Fibroblast of peridontal ligament (primary cell): ENCODE data around the gene RGMA.

Experiments
- DNase-seq: peaks from one replicate; pipeline ENCODE4 v3.0.0-alpha.2; 2010; ENCODE audit errors: extremely low read depth

RGMA gene, protein sequence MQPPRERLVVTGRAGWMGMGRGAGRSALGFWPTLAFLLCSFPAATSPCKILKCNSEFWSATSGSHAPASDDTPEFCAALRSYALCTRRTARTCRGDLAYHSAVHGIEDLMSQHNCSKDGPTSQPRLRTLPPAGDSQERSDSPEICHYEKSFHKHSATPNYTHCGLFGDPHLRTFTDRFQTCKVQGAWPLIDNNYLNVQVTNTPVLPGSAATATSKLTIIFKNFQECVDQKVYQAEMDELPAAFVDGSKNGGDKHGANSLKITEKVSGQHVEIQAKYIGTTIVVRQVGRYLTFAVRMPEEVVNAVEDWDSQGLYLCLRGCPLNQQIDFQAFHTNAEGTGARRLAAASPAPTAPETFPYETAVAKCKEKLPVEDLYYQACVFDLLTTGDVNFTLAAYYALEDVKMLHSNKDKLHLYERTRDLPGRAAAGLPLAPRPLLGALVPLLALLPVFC

DNA sequence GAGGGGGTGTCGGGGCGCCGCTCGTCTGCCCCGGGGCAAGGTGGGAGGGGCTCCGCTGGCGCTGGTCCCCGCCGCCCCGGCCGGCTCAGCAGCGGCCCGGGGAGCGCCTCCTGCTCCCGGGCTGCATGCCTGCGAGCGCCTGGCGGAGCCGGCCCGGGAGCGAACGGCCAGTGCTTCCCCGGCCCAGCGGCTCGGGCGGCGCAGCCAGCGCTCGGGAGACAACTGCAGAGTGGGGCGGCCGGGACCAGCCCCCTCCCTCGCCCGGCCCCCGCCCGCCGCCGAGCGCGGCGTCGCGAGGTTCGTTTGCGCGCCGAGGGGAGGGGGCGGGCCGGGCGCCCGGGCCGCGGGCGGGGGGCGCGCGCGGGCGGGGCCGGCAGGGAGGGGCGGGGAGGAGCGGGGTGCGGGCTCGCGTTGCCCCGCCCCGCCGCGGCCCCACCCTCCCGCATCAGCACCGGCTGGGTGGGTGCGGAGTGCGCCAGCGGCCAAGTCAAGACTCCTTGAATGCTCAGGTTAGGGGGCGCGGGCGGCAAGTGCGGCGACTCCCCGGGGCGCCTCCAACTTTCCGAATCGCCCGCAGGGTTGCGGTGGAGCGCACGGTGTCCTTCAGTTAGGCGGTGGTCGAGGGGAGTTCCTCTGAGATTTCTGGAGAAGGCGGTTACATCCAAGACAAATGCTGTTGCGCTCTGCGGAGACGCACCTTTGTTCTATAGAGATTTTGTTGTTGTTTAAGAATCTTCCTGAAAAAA is at the start of gene RGMA:
TSS of gene RGMA (minus strand) at position 231 of the 746 bp plus-strand sequence. CDS start 279 bp downstream, outside the sequence.
- DNase-seq, result no peak

DNA sequence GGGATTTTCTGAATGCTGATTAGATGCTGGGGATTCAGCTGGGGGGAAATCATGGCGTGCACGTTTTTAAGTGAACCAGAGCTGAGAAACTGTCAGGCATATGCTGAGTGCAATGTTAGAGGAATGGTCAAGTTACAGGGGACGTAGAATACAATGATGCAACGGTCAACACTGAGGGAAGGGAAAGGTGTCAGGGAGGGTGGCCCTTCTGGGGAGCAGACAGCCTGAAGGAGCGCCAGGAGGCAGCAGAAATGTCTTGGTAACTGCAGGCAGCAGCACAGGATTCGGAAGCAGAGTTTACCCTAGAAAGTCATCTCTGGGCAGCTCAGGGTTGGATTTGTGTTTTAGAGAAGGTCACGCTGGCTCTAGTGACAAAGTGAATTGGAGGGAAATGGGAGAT is 47.6 kb upstream of the RGMA start:
- DNase-seq, result no peak

- no peak for DNase-seq
Measured at GRCh38 chr15:93135997-93136397, 47.0 kb upstream of the RGMA start.

DNA sequence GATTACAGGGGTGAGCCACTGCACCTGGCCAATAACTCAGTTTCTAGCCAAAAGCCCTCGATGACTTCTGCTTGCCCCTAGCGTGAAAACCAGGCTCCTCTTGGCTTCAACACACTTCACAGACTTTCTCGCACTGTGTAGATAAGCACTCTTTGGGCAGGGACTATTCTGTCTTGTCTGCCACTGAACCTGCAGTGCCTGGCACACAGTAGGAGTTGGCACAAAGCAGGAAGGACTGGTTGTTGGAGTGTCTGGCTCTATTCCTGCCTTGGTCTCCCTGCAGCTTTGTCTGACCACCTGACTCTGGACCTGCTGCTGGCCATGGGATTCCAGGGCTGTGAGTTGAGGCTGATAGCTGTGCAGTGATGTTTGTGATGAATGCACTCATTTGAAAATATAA is 46.4 kb upstream of the RGMA start:
- no peak for DNase-seq

DNA sequence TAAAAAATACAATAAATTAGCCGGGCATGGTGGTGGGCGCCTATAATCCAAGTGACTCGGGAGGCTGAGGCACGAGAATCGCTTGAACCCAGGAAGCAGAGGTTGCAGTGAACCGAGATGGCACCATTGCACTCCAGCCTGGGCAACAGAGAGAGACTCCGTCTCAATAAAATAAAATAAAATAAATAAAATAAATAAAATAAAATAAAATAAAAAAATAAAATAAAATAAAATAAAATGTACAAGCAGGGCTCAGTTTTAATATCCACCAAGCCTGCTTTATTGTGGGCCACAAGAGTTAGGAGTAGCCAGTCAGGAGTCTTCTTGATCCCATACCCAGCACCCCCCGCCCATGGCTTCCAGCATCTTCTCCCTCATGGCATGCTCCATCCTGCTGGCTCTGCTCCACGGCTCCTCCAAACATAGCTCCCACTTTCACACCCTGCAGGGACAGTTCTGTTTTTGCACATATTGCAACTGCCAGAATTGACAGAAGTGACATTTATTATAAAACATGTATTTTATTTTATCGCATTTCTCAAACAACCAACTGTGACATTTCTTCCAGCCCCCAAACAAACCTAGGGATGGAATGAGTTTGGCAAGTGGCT is 42.6 kb upstream of the RGMA start:
- no peak for DNase-seq

DNA sequence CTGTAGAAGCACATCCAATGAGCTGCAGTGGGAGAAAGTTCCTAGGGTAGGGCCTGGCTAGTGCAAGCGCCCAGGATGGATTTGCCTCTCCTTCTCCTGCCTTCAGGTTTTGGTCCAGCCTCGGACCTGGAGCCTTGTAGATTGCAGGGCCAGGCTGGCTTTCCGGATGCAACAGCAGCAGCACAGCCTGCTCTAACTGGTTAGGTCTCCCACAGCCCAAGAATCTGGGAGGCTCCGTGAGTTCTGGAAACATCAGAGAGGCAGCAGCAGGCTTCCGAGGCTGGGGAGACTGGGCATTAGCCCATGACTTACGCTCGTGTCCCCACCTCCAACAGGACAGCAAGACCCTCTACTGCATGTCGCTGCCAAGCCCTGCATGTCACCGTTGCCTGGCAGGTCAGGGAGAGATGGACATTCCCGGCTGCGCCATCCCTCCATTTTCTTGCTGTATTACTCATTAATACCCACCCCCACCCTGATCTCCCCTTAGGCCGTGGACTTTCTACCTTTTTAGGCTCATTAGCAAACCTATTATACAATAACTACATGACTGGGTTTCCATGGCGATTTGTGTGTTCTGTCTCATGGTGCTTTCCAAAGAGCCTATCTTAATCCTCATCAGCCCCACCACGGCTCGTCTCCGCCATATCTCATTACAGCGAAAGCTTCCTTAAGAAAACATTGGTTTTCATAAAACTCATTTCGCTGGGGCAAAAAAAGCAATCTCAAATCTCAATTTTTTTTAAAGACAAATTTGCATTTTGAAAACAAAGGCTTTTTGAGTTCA is 40.9 kb upstream of the RGMA start:
- no peak for DNase-seq

DNA sequence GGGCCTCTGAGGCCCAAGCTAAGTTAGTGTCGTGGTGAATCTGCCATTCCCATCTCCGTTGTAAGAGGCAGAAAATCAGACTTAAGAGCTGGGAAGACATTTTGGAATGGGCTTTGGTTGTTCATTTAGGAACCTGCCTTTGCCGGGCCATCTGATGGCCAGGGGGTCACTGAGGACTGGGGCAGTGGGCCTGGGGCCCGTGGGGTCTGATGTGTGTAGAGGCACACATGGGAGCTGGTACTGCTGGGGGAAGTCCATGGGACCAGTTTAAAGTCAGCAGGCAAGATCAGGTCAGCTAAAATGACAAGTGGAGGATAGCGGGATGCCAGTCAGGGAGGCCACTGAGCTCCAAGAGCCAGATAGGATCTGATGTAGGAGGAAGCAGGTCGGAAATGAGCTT is 38.3 kb upstream of the RGMA start:
- no peak for DNase-seq

GRCh38 chr15:93126599-93126998 is 37.6 kb upstream of the RGMA start:
- no peak for DNase-seq

DNA sequence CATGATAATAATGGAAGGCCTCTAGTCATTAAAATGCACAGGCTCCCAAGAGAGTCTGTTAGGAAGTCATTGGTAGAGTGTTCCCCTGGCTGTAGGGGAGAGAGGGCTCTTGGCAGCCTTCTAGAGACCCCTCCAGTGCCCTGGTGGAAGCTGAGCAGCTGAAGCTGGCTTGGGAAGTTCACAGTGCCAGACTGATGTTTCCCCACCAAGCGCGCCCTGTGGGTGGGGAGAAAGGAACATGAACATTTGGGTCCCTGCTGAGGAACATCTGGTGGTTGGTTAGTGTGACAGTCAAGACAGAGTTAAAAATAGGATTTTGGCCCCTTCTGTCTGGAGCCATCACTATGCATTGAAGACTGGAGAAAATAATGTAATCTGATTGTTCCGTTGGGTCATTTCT is 37.1 kb upstream of the RGMA start:
- DNase-seq, result no peak

DNA sequence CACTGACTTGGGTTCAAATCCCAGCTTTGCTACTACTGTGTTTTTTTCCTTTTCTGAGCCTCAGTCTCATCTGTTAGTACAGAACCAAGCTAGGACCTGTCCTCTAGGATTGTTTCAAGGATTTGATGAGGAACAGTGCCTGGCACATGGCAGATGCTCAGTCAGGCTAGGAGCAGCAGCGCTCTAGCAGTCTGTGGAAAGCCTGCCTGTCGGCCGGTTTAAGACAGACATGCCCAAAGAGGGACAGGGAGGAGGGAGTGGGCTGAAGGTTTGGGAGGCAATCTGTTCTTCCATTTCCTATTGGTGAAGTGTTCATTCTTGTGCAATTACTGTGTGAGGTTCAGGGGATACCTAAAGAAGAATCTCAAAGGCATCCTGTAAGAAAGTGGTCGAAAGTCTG is 35.1 kb upstream of the RGMA start:
- DNase-seq, result no peak

DNA sequence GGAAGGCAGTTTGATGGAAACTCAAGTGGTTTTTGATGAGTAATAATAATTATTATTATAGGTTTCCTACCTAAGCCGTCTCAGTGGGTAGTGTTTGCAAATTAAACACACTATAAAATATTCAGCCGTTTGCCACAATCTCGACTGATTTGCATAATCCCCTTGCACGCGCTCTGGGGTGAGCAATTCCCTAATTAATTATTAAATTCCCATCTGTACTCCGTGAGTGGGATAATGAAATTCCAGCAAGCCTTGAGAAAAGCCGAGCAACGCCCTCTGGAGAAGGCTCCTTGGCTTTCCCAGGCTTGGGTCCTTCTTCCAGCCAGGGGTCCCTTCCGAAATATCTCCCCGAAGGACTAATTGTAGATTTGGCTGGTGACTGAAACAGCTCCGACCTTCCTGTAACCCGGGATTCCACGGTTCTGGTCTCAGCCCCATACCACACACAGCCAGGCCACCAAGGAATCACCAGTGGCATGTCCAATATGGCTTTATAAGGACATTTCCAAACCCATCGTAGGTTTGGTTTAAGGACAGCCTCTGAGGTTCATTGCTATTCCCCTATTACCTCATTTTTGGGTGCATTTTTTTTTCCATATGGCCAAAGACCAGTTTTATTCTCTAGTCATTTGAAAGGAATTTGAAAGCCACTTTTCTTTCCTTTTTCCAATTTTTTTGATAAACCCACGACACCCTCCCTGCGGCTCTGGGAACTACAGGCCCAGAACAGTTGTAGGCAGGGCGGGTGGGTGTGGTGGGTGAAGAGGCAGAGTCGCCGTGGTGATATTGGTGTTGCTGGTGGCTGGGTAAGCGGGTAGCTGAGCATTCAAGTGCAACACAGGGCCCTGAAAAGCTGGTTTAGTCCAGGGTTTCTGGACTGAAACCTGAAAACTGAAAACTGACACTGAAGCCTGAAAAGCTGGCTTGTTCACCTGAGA is 33.2 kb upstream of the RGMA start:
- no peak for DNase-seq

DNA sequence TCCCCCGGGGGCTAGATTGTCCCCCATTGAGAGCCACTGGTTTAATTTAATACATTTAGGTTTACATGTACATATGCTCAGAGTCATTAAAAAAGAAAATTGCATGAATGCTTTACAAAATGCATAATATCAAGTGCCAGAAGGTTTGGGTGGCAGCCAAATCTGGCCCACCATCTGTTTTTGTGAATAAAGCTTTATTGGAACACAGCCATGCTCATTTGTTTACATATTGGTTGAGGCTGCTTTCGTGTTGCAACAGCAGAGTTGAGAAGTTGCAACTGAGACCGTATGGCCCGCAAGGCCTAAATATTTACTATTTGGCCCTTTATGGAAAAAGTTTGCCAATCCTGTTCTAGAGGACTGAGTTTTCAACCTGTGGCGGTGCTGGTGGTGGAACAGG is 32.1 kb upstream of the RGMA start:
- no peak for DNase-seq

GRCh38 chr15:93118904-93119303 is 29.9 kb upstream of the RGMA start:
- DNase-seq, result no peak

GRCh38 chr15:93111451-93111850 is 22.4 kb upstream of the RGMA start:
- no peak for DNase-seq

DNA sequence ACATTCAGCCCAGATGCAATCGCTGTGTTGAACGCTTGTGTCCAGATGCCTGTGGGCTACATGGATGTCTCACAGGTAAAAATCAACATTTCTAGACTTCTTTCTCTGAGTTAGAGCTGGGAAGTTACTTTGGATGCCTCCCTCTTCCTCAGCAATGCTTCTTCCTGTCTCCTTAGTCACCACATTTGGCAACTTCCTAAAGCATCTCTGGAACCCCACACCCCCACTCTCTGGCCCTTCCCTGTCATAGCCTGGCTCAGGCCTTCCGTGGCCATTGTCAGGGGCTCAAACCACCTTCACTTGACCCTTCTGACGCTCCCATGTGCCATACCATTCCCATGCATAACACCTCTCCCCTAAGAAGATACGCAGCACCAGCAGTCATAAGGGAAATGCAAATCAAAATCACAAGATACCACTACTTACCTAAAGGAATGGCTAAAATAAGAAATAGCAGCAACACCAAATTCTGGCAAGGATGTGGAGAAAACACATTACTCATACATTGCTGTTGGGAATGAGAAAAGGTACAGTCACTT is 21.6 kb upstream of the RGMA start:
- DNase-seq, result no peak

GRCh38 chr15:93109336-93110102 is 20.5 kb upstream of the RGMA start:
- DNase-seq, result no peak

DNA sequence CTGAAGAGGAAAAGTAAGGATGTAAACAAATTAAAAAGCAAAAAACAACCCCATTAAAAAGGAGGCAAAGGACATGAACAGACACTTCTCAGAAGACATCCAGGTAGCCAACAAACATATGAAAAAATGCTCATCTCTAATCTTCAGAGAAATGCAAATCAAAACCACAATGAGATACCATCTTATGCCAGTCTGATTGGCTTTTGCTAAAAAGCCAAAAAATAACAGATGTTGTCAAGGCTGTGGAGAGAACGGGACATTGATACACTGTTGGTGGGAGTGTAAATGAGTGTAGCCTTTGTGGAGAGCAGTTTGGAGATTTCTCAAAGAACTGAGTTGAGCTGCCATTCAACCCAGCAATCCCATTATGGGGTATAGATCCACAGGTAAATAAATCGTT is 18.6 kb upstream of the RGMA start:
- no peak for DNase-seq

DNA sequence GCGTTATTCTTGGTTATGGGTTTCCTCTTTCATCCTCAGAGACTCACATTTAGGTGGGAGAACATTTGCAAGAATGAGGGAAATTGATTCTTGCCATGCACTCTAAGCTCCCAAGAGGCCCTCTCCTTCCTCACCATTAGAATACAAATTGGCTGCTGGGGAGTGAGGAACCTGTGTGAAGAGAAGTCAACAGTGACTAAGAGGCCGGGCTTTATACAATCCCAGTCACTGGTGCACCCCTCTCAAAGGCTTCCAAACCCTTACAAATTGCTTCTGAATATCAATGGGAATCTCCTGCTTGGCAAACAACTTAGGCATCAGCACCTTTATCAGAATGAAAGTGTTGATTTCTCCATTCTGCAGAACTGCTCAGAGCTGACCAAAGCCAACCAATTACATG is 16.5 kb upstream of the RGMA start:
- DNase-seq, result no peak

- DNase-seq, result no peak
Measured at GRCh38 chr15:93103823-93104222, 14.8 kb upstream of the RGMA start.

- no peak for DNase-seq
Measured at GRCh38 chr15:93102211-93102610, 13.2 kb upstream of the RGMA start.
